Endothelial cell of umbilical vein (primary cell): ENCODE results near the gene MRPL34. TPM values are rescaled to one million over a fixed set of nuclear protein-coding genes. Genes with fewer than 3 reads are reported as not detected.

Experiments
- BruUV-seq: library from RNA; stranded (reverse); fragments of 400-500 nt; replicated peaks from 2 replicates; lab custom pipeline; 2021; lab: Mats Ljungman, UMichigan
- CTCF ChIA-PET: fragments of 300-600, 350-600 bp; sonication (Branson Sonifier 250); formaldehyde crosslinking; loops from one replicate; lab custom pipeline; 2021; ENCODE audit warnings: antibody characterized with exemption, inconsistent platforms; lab: Charles Lee
- POLR2A ChIA-PET: fragments of 300-600, 350-600 bp; sonication (Branson Sonifier 250); formaldehyde crosslinking; loops from one replicate; lab custom pipeline; 2021; ENCODE audit warnings: antibody characterized with exemption, inconsistent platforms; lab: Charles Lee
- DNase-seq: peaks from one replicate; pipeline ENCODE4 v3.0.0-alpha.2; 2011; ENCODE audit warnings: low read depth, low spot score
- FAIRE-seq: peaks from 2 replicates; lab custom pipeline; 2011; peaks lifted over from hg19 to GRCh38; lab: Jason Lieb, UNC
- H2AFZ ChIP-seq: 2 replicates; pipeline ENCODE4 v1.6.0; 2012; ENCODE audit warnings: low read depth, low read length, control low read depth, inconsistent platforms
- H3K27ac ChIP-seq: 2 replicates; pipeline ENCODE4 v1.5.1; 2011; ENCODE audit warnings: low read depth, mild to moderate bottlenecking, control low read depth, low read length, moderate library complexity; ENCODE audit not compliant: insufficient read depth
- H3K27me3 ChIP-seq, 2 experiments: 2 replicates each; pipeline versions ENCODE4 v1.6.0 to v1.6.1; 2011; ENCODE audit warnings: low read length in 2 of 2, mixed read lengths in 1 of 2; ENCODE audit not compliant: control insufficient read depth in 2 of 2, insufficient read depth in 2 of 2
- H3K36me3 ChIP-seq, 2 experiments: 2 replicates in 1 of 2; 3 replicates in 1 of 2; pipeline ENCODE4 v1.5.1; 2011; ENCODE audit warnings: low read length in 2 of 2, mild to moderate bottlenecking in 1 of 2, moderate library complexity in 1 of 2; ENCODE audit not compliant: control insufficient read depth in 2 of 2, insufficient read depth in 2 of 2; ENCODE audit errors: extremely low read depth in 1 of 2
- H3K4me1 ChIP-seq: 3 replicates; pipeline ENCODE4 v1.5.1; 2011; ENCODE audit warnings: mild to moderate bottlenecking, low read length; ENCODE audit not compliant: control insufficient read depth, insufficient read depth; ENCODE audit errors: extremely low read depth
- H3K4me2 ChIP-seq: 2 replicates; pipeline ENCODE4 v1.6.1; 2011; ENCODE audit warnings: low read length, control low read depth, mixed read lengths; ENCODE audit not compliant: insufficient read depth
- H3K4me3 ChIP-seq, 3 experiments: fragments of 200-600 bp in 1 of 3; sonication (generic), shearing (Covaris generic) in 1 of 3; replicated peaks in 1 of 3; 2 replicates each; pipeline ENCODE4 v1.5.1; 2011 to 2016; ENCODE audit warnings: control low read depth in 3 of 3, low read length in 3 of 3, mild to moderate bottlenecking in 2 of 3, inconsistent platforms in 1 of 3, low read depth in 1 of 3, moderate library complexity in 1 of 3; ENCODE audit not compliant: insufficient read depth in 1 of 3
- H3K79me2 ChIP-seq: 2 replicates; pipeline ENCODE4 v1.6.0; 2012; ENCODE audit warnings: low read length, inconsistent platforms; ENCODE audit not compliant: control insufficient read depth, insufficient read depth
- H3K9ac ChIP-seq: replicated peaks from 2 replicates; pipeline ENCODE3; 2011; ENCODE audit warnings: low read length, control low read depth; ENCODE audit not compliant: insufficient read depth; ENCODE audit errors: extremely low read depth
- H3K9me1 ChIP-seq: replicated peaks from 3 replicates; pipeline ENCODE4 v1.6.0; 2011; ENCODE audit warnings: mild to moderate bottlenecking, low read length; ENCODE audit not compliant: control insufficient read depth, insufficient read depth; ENCODE audit errors: extremely low read depth
- H3K9me3 ChIP-seq: replicated peaks from 2 replicates; pipeline ENCODE4 v1.5.1; 2012; ENCODE audit warnings: low read length, inconsistent platforms; ENCODE audit not compliant: control insufficient read depth, insufficient read depth
- H4K20me1 ChIP-seq: replicated peaks from 2 replicates; pipeline ENCODE3; 2011; ENCODE audit warnings: mild to moderate bottlenecking, low read length; ENCODE audit not compliant: control insufficient read depth, insufficient read depth; ENCODE audit errors: extremely low read depth
- CTCF ChIP-seq, 2 donors: IDR thresholded peaks; 1 replicate in 1 of 2; 2 replicates in 1 of 2; pipeline ENCODE4 v1.5.1; 2011; ENCODE audit warnings: low read length in 2 of 2, mild to moderate bottlenecking in 2 of 2, moderate library complexity in 2 of 2, control low read depth in 1 of 2, inconsistent platforms in 1 of 2, low read depth in 1 of 2; ENCODE audit not compliant: insufficient read depth in 1 of 2; ENCODE audit errors: extremely low read depth in 1 of 2
- EZH2 ChIP-seq: IDR thresholded peaks from 2 replicates; pipeline ENCODE4 v1.6.1; 2012; ENCODE audit warnings: borderline replicate concordance, low read depth, mild to moderate bottlenecking, moderate library complexity, low read length, inconsistent platforms; ENCODE audit not compliant: severe bottlenecking
- FOS ChIP-seq: IDR thresholded peaks from 2 replicates; pipeline ENCODE4 v1.6.1; 2011; ENCODE audit warnings: mild to moderate bottlenecking, low read length, moderate library complexity, borderline replicate concordance; ENCODE audit not compliant: insufficient read depth
- GATA2 ChIP-seq: IDR thresholded peaks from 2 replicates; pipeline ENCODE4 v1.7.0; 2011; ENCODE audit warnings: low read depth, mild to moderate bottlenecking, moderate library complexity, mixed read lengths, low read length; ENCODE audit not compliant: insufficient read length, insufficient read depth
- JUN ChIP-seq: IDR thresholded peaks from 2 replicates; pipeline ENCODE4 v1.6.1; 2011; ENCODE audit warnings: borderline replicate concordance, low read depth; ENCODE audit not compliant: insufficient read length, insufficient read depth
- MAX ChIP-seq: IDR thresholded peaks from 2 replicates; pipeline ENCODE4 v1.6.1; 2011; ENCODE audit not compliant: insufficient read depth, insufficient read length
- MYC ChIP-seq: IDR thresholded peaks from one replicate; pipeline ENCODE4 v1.6.1; 2011; ENCODE audit warnings: mild to moderate bottlenecking, low read depth, low read length
- POLR2A ChIP-seq: IDR thresholded peaks from 2 replicates; pipeline ENCODE4 v1.6.1; 2012; ENCODE audit warnings: low read depth, mild to moderate bottlenecking, control low read depth, low read length
- POLR2AphosphoS5 ChIP-seq: IDR thresholded peaks from 2 replicates; pipeline ENCODE4 v1.6.1; 2012; ENCODE audit warnings: low read depth, mild to moderate bottlenecking, control low read depth, low read length, moderate library complexity; ENCODE audit not compliant: insufficient read depth
- dilution Hi-C: fragments of 300-500 bp; cut with MboI; formaldehyde crosslinking; loops from one replicate; pipeline ENCODE4 v1.15.0; 2019; ENCODE audit warnings: low sequenced_read_pairs; ENCODE audit not compliant: extremely low pct_ligation_motif_present
- intact Hi-C: fragments of 100-400 bp; cut with micrococcal nuclease; formaldehyde crosslinking; loops from one replicate; pipeline ENCODE4 v1.10.0; 2022
- polyA plus RNA-seq, 4 experiments: library from polyadenylated mRNA; depleted of rRNA in 3 of 4; stranded (reverse) in 3 of 4; unstranded in 1 of 4; fragments of >200 nt; gene quantifications; 2 replicates each; pipeline versions ENCODE4 v1.2.1 to v1.2.3, GENCODE V29; 2011 to 2012; ENCODE audit warnings: missing spikeins in 1 of 4
- total RNA-seq: library from RNA; stranded (reverse); gene quantifications from 2 replicates; pipeline ENCODE4 v1.2.3, GENCODE V29; 2021

The MRPL34 gene
- total and polyA plus RNA-seq, 2 donors (not counting 3 experiments of a cell fraction or from before 2014, with no cell fraction given), result 45.5 to 55.7 TPM

- Histone ChIP-seq H3K9me3 (no peaks in the 10 kb centered on the region), H3K4me1 (peaks cover 12% of the 10 kb centered on the region), H3K9me1 (no peaks in the 10 kb centered on the region), H3K4me2 (no peak overlapping the region), H3K36me3 (peaks cover 0 to 3% of the 10 kb centered on the region in 2 experiments), H3K9ac (no peak overlapping the region), H3K27ac (no peak overlapping the region), H3K4me3 (no peak overlapping the region), H4K20me1 (no peaks in the 10 kb centered on the region), H3K27me3 (no peaks in the 10 kb centered on the region), H3K79me2 (no peaks in the 10 kb centered on the region), H2AFZ (no peak overlapping the region)
- FAIRE-seq (no peak), DNase-seq (no peak)
- CTCF ChIA-PET, result interaction anchor here (0.8 to 4.4 kb wide), 14 partner anchors 11 to 98 kb away, joined by 3 to 70 read pairs (median 6); partner anchors contain the start of genes ABHD8, ANKLE1, ANO8 and MRPL34
- dilution Hi-C loops, result no loop called here
- TF ChIP-seq MAX, result no peak
- no peak for TF ChIP-seq POLR2A
- TF ChIP-seq GATA2, result no peak
- TF ChIP-seq JUN, result no peak
- TF ChIP-seq POLR2AphosphoS5, result no peak
- TF ChIP-seq EZH2, result no peak
- no peak for TF ChIP-seq CTCF (IDR thresholded peaks at IDR 0.05; ENCODE audit: extremely low read depth in 1 of 2, insufficient read depth in 1 of 2, low read depth in 1 of 2, low read length in 2 of 2)
- no peak for TF ChIP-seq FOS
- no peak for TF ChIP-seq MYC
- no TSS peak for BruUV-seq
- intact Hi-C loops, result loop anchor here (2.0 kb wide), 1 partner anchor 53 kb away; no protein-coding TSS in a partner anchor
- POLR2A ChIA-PET, result no interaction called here
Observed at GRCh38 chr19:17293605-17294004, 12.1 kb upstream of the MRPL34 start.
